Stomach (tissue), 9 donors: ENCODE results near the gene RINT1. TPM values are rescaled to one million over a fixed set of nuclear protein-coding genes. Genes with fewer than 3 reads are reported as not detected.

Experiments used
- DNase-seq, 2 donors: peaks; one replicate each; pipeline versions ENCODE4 v3.0.0 to v3.0.0-alpha.2; 2013 to 2019
- H3K27ac ChIP-seq, 5 donors: fragments of 200-600 bp in 4 of 5; sonication (generic) in 4 of 5; one replicate each; pipeline ENCODE4 v1.5.1; 2013 to 2019; ENCODE audit warnings: mild to moderate bottlenecking in 1 of 5, moderate library complexity in 1 of 5
- H3K27me3 ChIP-seq, 3 donors: fragments of 200-600 bp; sonication (generic); one replicate each; pipeline ENCODE4 v1.5.1; 2017 to 2019; ENCODE audit warnings: mixed run types in 1 of 3
- H3K36me3 ChIP-seq, 4 donors: fragments of 200-600 bp; sonication (generic); 1 replicate in 3 of 4; 2 replicates in 1 of 4; pipeline ENCODE4 v1.5.1; 2016 to 2019
- H3K4me1 ChIP-seq, 4 donors: fragments of 200-600 bp; sonication (generic); one replicate each; pipeline ENCODE4 v1.5.1; 2016 to 2019
- H3K4me3 ChIP-seq, 4 donors: fragments of 200-600 bp; sonication (generic) in 3 of 4; one replicate each; pipeline ENCODE4 v1.5.1; 2016 to 2019; ENCODE audit warnings: mild to moderate bottlenecking in 1 of 4
- H3K9me3 ChIP-seq, 4 donors: fragments of 200-600 bp; sonication (generic); one replicate each; pipeline ENCODE4 v1.5.1; 2016 to 2019
- CTCF ChIP-seq, 7 experiments: fragments of 450-650 bp in 4 of 7; fragments of 200-600 bp in 3 of 7; sonication (generic) in 3 of 7; IDR thresholded peaks; one replicate each; pipeline ENCODE4 v1.5.1; 2016 to 2019; ENCODE audit warnings: antibody characterized with exemption in 7 of 7, control low read depth in 2 of 7, mild to moderate bottlenecking in 1 of 7
- EP300 ChIP-seq: sonication (generic); formaldehyde crosslinking; IDR thresholded peaks from one replicate; pipeline ENCODE4 v1.6.1; 2017; ENCODE audit warnings: antibody characterized with exemption
- POLR2A ChIP-seq, 4 donors: fragments of 450-650 bp; IDR thresholded peaks; one replicate each; pipeline ENCODE4 v1.6.1; 2016; ENCODE audit warnings: antibody characterized with exemption in 4 of 4, control low read depth in 2 of 4, mild to moderate bottlenecking in 1 of 4, moderate library complexity in 1 of 4
- POLR2AphosphoS5 ChIP-seq, 3 donors: sonication (generic); formaldehyde crosslinking; IDR thresholded peaks; one replicate each; pipeline ENCODE4 v1.6.1; 2016; ENCODE audit warnings: antibody characterized with exemption in 3 of 3
- WGBS, 5 donors: extraction: QIAGEN DNeasy Blood & Tissue Kit in 3 of 5; methylation state at CpG; one replicate each; pipeline versions ENCODE4 v1.1.5 to v1.1.7; 2013 to 2018; 5-methylcytosine and 5-hydroxymethylcytosine counted together
- intact Hi-C: fragments of 100-400 bp; cut with DNase I; formaldehyde crosslinking; loops from one replicate; pipeline ENCODE4 v1.15.1; 2023; ENCODE audit warnings: low total_unique reads
- polyA plus RNA-seq, 3 donors: library from polyadenylated mRNA; stranded (reverse); fragments of 200-250 nt; gene quantifications; one replicate each; pipeline ENCODE4 v1.2.3, GENCODE V29; 2013
- total RNA-seq, 5 donors: library from RNA; depleted of rRNA; stranded (reverse); fragments of >200 nt; gene quantifications; one replicate each; pipeline versions ENCODE4 v1.1.0 to v1.2.3, GENCODE V29; 2014 to 2016
- donor health status: healthy with polysubstance abuse.
- donor health status: Bipolar disorder and iron deficiency.
- donor health status: healthy.

RINT1 gene
- total and polyA plus RNA-seq, 8 donors: 4.9 to 79.4 (median 10.0) TPM

DNA sequence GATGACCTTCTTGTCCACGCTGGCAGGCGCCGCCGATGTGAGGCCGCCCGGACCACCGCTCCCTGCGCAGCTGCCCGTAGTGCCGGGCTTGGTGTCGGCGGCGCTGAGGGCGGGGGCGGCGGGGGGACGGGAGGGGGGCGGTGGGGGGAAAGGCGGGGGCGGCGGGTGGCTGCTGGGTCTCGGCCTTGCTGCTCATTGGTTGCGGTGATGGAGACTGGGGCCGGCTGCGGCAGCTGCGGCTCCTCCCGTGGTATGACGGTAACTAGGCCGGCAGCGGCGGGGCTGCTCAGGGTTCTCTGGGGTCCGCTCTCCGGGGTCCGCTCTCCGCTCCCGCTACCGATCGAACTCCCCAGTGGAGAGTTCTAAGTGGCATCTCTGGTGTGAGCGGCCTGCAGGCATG is 51.1 kb downstream of the RINT1 start:
- Histone ChIP-seq H3K4me3 (no peak overlapping the region), H3K9me3 (peaks cover 0 to 20% (median 0%) of the 10 kb centered on the region in 4 donors), H3K27me3 (peaks cover 0 to 6% (median 0%) of the 10 kb centered on the region in 3 donors), H3K27ac (no peak overlapping the region), H3K4me1 (peaks cover 6 to 10% (median 9%) of the 10 kb centered on the region in 4 donors), H3K36me3 (no peaks in the 10 kb centered on the region)
- intact Hi-C loops: no loop called here
- WGBS, 5 donors: 79 to 94% (median 81%) methylated on average over 23 to 37 of the region's 39 CpGs
- TF ChIP-seq EP300 (no peak), POLR2A (IDR thresholded peaks at IDR 0.05) (no peak), POLR2AphosphoS5 (IDR thresholded peaks at IDR 0.05) (no peak), CTCF (IDR thresholded peaks at IDR 0.05) (no peak)
- no peak for DNase-seq

DNA sequence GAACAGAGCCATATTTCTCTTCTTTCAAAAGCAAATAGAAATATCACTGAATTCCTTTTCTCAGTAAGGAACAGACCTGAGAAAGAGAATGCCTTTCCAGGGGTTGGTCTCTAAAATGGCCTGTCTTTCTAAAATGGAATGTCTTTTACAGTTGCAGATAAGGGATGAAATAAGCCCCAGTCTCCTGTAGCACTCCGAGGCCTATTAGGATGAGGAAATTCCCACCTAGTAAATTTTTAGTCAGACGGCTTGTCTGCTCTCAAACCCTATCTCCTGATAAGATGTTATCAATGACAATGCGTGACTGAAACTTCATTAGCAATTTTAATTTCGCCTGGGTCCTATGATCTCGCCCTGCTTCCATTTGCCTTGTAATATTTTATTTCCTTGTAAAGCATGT is 52.2 kb downstream of the RINT1 start:
- H3K9me3 ChIP-seq: peaks cover 0 to 20% (median 0%) of the 10 kb centered on the region in 4 donors

DNA sequence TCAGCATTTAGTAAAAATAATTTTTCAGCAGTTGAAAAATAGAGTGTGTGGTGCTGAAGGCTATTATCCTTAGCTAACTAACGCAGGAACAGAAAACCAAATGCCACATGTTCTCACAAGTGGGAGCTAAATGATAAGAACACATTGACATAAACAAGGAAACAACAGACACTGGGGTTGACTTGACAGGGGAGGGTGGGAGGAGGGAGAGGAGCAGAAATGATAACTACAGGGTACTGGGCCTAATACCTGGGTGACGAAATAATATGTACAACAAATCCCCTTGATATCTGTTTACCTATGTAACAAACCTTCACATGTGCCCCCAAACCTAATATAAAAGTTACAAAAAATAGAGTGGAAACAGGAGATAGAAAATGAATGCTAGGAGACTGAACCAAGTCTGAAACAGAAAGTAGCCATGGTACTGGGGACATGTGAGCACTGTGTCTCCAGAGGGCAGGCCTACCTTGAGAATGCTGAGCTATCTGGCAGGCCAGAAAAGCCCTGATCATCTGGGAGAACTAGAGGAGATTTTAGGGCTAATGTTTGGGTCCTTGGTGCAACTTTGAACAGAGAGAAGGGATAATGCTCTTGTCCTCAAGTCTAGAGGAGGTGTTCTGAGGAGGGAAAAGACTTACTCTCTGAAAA is 54.0 kb downstream of the RINT1 start:
- H3K4me1 ChIP-seq: peaks cover 5 to 18% (median 9%) of the 10 kb centered on the region in 4 donors
- H3K36me3 ChIP-seq: no peaks in the 10 kb centered on the region
- H3K4me3 ChIP-seq: no peak overlapping the region
- H3K27ac ChIP-seq: no peak overlapping the region
- TF ChIP-seq EP300: no peak
- peaks cover 0 to 5% (median 0%) of the 10 kb centered on the region in 3 donors for H3K27me3 ChIP-seq
- WGBS, 5 donors: 88 to 94% (median 90%) methylated on average over 2 of the region's 2 CpGs
- intact Hi-C loops: no loop called here
- DNase-seq: no peak
- peaks cover 0 to 20% (median 0%) of the 10 kb centered on the region in 4 donors for H3K9me3 ChIP-seq

More for the DNA sequence above, 52.2 kb downstream of the RINT1 start:
- 79 to 94% (median 89%) methylated on average over 5 of the region's 5 CpGs for WGBS, 5 donors
- Histone ChIP-seq H3K36me3 (no peaks in the 10 kb centered on the region), H3K27me3 (peaks cover 0 to 6% (median 0%) of the 10 kb centered on the region in 3 donors), H3K4me1 (peaks cover 6 to 16% (median 10%) of the 10 kb centered on the region in 4 donors), H3K4me3 (no peak overlapping the region), H3K27ac (no peak overlapping the region)
- intact Hi-C loops: no loop called here
- no peak for DNase-seq
- TF ChIP-seq POLR2AphosphoS5 (IDR thresholded peaks at IDR 0.05) (no peak), EP300 (no peak), POLR2A (IDR thresholded peaks at IDR 0.05) (no peak), CTCF (IDR thresholded peaks at IDR 0.05) (no peak)

DNA sequence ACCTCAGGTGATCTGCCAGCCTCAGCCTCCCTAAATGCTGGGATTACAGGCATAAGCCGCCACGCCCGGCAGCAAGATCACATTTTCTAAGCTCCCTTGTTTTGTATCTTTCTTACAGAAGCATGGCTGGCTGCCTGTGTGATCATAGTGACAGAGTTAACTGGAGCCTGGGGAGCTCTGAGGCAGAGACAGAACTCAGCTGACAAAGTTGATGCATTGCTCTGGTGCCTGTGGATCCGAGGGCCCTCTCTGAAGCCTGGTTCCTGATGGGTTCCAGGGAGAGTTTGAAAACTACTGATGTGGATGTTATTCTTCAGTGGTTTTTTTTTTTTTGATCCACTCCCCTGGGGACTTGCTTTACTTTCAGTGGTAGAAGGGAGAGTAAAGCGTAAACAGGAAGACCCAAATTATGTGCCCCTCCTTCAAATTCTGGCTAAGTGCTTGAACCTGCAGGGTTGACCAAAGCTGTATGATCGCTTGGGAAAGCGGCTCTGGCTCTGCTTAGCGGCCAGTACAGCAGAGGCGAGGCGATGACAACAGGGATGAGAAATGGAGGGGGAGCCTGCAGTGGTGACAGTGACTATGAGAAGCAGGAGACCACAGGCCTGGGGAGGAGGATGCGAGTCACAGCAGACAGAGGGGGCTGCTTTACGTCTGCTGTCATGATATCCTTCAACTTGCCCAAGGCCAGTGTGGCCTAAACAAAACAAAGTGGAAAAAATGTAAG is 56.1 kb downstream of the RINT1 start:
- Histone ChIP-seq H3K4me1 (peaks cover 0 to 10% (median 0%) of the 10 kb centered on the region in 4 donors), H3K27ac (no peak overlapping the region), H3K27me3 (no peaks in the 10 kb centered on the region), H3K4me3 (no peak overlapping the region), H3K9me3 (peaks cover 0 to 18% (median 0%) of the 10 kb centered on the region in 4 donors), H3K36me3 (no peaks in the 10 kb centered on the region)
- TF ChIP-seq EP300: no peak
- TF ChIP-seq POLR2A (IDR thresholded peaks at IDR 0.05): no peak
- TF ChIP-seq CTCF (IDR thresholded peaks at IDR 0.05): no peak
- intact Hi-C loops: no loop called here
- 75 to 84% (median 83%) methylated on average over 12 of the region's 12 CpGs for WGBS, 5 donors
- DNase-seq: peak in 1 of 2 donors; percentile 30
